ENCODE results near the gene MAP7D2. TPM values are rescaled to one million over a fixed set of nuclear protein-coding genes. Genes with fewer than 3 reads are reported as not detected.

Gene MAP7D2
- total and polyA plus RNA-seq, 2 of the 13 experiments (the other 11 are each of a cell fraction or from before 2014, with no cell fraction given): 9.6 to 10.5 TPM

DNA sequence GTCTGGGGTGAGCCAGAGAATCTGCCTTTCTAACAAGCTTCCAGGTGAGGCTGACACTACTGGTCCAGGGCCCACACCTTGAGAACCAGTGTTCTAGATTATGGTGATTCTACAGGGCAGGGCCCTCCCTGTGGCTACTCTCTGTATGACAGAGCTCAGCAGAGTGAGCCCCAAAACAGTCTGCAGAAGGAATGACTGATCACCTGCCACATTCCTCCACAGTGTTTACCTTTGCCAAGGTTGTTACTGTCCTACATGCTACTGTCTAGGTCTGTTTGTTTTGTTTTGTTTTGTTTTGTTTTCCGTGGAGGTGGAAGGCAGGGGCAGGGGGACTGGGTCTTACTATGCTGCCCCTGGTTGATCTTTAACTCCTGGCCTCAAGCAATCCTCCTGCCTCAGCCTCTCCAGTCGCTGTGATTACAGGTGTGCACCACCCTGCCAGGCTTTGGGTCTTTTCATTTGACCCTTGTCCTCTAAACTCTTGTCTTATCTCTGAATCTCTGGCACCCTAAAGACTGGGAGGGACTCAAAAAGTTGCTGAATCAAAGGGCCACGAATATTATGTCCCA is 45.1 kb downstream of the MAP7D2 start:
- in situ Hi-C loops (cut with HindIII; ENCODE audit: extremely low pct_ligation_motif_present, low pct_unique_long_range_greater_than_20kb): no loop called here
- Histone ChIP-seq H3K4me2 (ENCODE audit: low read depth, low read length) (no peak overlapping the region), H4K20me1 (ENCODE audit: insufficient read depth, low read length) (no peaks in the 10 kb centered on the region), H3K79me2 (ENCODE audit: insufficient read depth, low read length) (no peaks in the 10 kb centered on the region), H3K27me3 (ENCODE audit: control insufficient read depth in 1 of 2, insufficient read depth in 2 of 2, low read length in 2 of 2) (no peaks in the 10 kb centered on the region), H2AFZ (ENCODE audit: low read length) (no peak overlapping the region), H3K9me3 (ENCODE audit: low read length) (no peaks in the 10 kb centered on the region), H3K9ac (ENCODE audit: insufficient read depth, low read depth, low read length) (no peak overlapping the region), H3K4me1 (ENCODE audit: insufficient read depth, low read length) (peaks cover 14% of the 10 kb centered on the region), H3K4me3 (replicated peaks in 1 of 3; ENCODE audit: insufficient read depth in 1 of 3, low read depth in 2 of 3, low read length in 3 of 3) (no peak overlapping the region), H3K36me3 (replicated peaks in 1 of 2; ENCODE audit: control insufficient read depth in 1 of 2, insufficient read depth in 2 of 2, low read length in 2 of 2) (no peaks in the 10 kb centered on the region), H3K27ac (ENCODE audit: extremely low read length, insufficient read depth, low read length) (no peak overlapping the region)
- FAIRE-seq (no peak), DNase-seq (ENCODE audit: low spot score) (peak; percentile 23), ATAC-seq (peak; percentile 96)
- intact Hi-C loops (cut with micrococcal nuclease; ENCODE audit: unreplicated experiment): no loop called here
- CTCF ChIA-PET (ENCODE audit: low intra/inter-chr PET ratio, low total read pairs): no interaction called here
- no TSS peak for BruUV-seq (replicated peaks)
- POLR2A ChIA-PET: no interaction called here
- WGBS (ENCODE audit: low lambda C conversion rate): 4% methylated on average over 3 of the region's 3 CpGs
- TF ChIP-seq U2AF2 (IDR thresholded peaks at IDR 0.05; ENCODE audit: low read depth, low read length) (no peak), FOXA1 (IDR thresholded peaks at IDR 0.05) (no peak), FOXA1 (CRISPR knock-in tag; IDR thresholded peaks at IDR 0.05) (0 out of 2 replicates have a peak, but pooled peaks have one; percentile 27), ZNF740 (CRISPR knock-in tag; IDR thresholded peaks at IDR 0.05) (no peak), THAP11 (CRISPR knock-in tag; IDR thresholded peaks at IDR 0.05) (no peak), ETV6 (CRISPR knock-in tag; conservative IDR thresholded peaks at IDR 0.05) (no peak), SOX13 (IDR thresholded peaks at IDR 0.05) (no peak), SOX13 (CRISPR knock-in tag; conservative IDR thresholded peaks at IDR 0.05 in 1 of 2, IDR thresholded peaks at IDR 0.05 in 1 of 2) (peak in 1 of 2 experiments; percentile 48; a peak in 1 of 4 replicates), FOXP4 (CRISPR knock-in tag; IDR thresholded peaks at IDR 0.05) (peak; percentile 51; the same call in 1 of the 2 replicates), ZNF329 (CRISPR knock-in tag; IDR thresholded peaks at IDR 0.05; ENCODE audit: low read depth) (no peak), SOX6 (IDR thresholded peaks at IDR 0.05) (no peak), SOX6 (CRISPR knock-in tag; IDR thresholded peaks at IDR 0.05) (peak; percentile 24; the same call in 1 of the 2 replicates), ZFP1 (CRISPR knock-in tag; IDR thresholded peaks at IDR 0.05) (no peak), ZMYM4 (CRISPR knock-in tag; IDR thresholded peaks at IDR 0.05) (no peak), ZNF460 (CRISPR knock-in tag; IDR thresholded peaks at IDR 0.05; ENCODE audit: borderline replicate concordance) (peak; percentile 54; the same call in 1 of the 2 replicates), FOXP1 (IDR thresholded peaks at IDR 0.05) (0 out of 2 replicates have a peak, but pooled peaks have one; percentile 26), FOXP1 (CRISPR knock-in tag; IDR thresholded peaks at IDR 0.05) (peak; percentile 65), ELF1 (CRISPR knock-in tag; IDR thresholded peaks at IDR 0.05) (no peak), HOXD1 (CRISPR knock-in tag; IDR thresholded peaks at IDR 0.05) (peak; percentile 74; the same call in 1 of the 2 replicates), SOX5 (CRISPR knock-in tag; IDR thresholded peaks at IDR 0.05; ENCODE audit: borderline replicate concordance) (peak; percentile 57; the same call in 1 of the 2 replicates), ONECUT2 (CRISPR knock-in tag; IDR thresholded peaks at IDR 0.05) (no peak), ZNF121 (CRISPR knock-in tag; IDR thresholded peaks at IDR 0.05) (peak; percentile 81)
- TF ChIP-seq, protein P1, sequence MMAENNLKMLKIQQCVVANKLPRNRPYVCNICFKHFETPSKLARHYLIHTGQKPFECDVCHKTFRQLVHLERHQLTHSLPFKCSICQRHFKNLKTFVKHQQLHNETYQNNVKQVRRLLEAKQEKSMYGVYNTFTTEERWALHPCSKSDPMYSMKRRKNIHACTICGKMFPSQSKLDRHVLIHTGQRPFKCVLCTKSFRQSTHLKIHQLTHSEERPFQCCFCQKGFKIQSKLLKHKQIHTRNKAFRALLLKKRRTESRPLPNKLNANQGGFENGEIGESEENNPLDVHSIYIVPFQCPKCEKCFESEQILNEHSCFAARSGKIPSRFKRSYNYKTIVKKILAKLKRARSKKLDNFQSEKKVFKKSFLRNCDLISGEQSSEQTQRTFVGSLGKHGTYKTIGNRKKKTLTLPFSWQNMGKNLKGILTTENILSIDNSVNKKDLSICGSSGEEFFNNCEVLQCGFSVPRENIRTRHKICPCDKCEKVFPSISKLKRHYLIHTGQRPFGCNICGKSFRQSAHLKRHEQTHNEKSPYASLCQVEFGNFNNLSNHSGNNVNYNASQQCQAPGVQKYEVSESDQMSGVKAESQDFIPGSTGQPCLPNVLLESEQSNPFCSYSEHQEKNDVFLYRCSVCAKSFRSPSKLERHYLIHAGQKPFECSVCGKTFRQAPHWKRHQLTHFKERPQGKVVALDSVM (CRISPR knock-in tag; IDR thresholded peaks at IDR 0.05): peak; percentile 83
- TF ChIP-seq, protein P2, sequence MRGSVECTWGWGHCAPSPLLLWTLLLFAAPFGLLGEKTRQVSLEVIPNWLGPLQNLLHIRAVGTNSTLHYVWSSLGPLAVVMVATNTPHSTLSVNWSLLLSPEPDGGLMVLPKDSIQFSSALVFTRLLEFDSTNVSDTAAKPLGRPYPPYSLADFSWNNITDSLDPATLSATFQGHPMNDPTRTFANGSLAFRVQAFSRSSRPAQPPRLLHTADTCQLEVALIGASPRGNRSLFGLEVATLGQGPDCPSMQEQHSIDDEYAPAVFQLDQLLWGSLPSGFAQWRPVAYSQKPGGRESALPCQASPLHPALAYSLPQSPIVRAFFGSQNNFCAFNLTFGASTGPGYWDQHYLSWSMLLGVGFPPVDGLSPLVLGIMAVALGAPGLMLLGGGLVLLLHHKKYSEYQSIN (CRISPR knock-in tag; IDR thresholded peaks at IDR 0.05; ENCODE audit: borderline replicate concordance): no peak

All from HepG2 (cell line).